ENCODE measurements around the gene OSER1. TPM values are rescaled to one million over a fixed set of nuclear protein-coding genes. Genes with fewer than 3 reads are reported as not detected.

Gene OSER1
- total and polyA plus RNA-seq, 2 donors (not counting 1 experiment from before 2014, with no cell fraction given) = 50.9 to 73.2 TPM

DNA sequence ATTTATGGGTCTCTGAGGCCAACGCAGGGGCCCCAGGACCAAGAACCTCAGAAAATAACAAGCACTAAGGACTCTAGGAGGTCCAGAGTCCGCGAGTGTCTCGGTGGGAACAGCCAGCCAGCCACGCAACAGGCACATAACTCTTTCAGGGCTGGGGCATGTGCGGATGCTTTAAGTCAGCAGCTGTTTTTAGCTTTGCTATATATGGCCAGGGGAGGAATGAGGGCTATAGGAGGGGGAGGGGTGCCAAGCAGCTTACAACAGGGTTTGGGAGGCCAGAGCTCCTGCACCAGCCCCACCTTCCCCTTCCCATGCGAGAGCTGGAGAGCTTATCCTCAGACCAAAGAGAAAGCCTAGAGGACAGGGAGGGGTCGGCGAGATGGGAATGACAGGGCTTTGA, 29.8 kb downstream of the OSER1 start:
- Histone ChIP-seq H3K9ac (ENCODE audit: insufficient read depth, low read length) (no peak overlapping the region), H3K9me3 (ENCODE audit: control insufficient read depth, insufficient read depth, low read depth, low read length) (no peaks in the 10 kb centered on the region), H3K36me3 (ENCODE audit: control insufficient read depth, insufficient read depth, low read length) (no peaks in the 10 kb centered on the region), H2AFZ (ENCODE audit: low read length) (peak overlapping the region; percentile 55), H3K27ac (ENCODE audit: insufficient read depth, low read length) (peak overlapping the region; percentile 35), H3K4me2 (ENCODE audit: extremely low read depth, insufficient read depth, low read length) (peak overlapping the region; percentile 8), H3K4me3 (replicated peaks in 1 of 4; ENCODE audit: control extremely low read depth in 1 of 4, insufficient read depth in 1 of 4, low read depth in 3 of 4, low read length in 4 of 4) (no peak overlapping the region), H3K4me1 (ENCODE audit: control insufficient read depth, extremely low read depth, insufficient read depth, low read length) (peaks cover 8% of the 10 kb centered on the region), H3K27me3 (ENCODE audit: control insufficient read depth, insufficient read depth, low read length) (no peaks in the 10 kb centered on the region), H3K79me2 (ENCODE audit: control insufficient read depth, insufficient read depth, low read length) (no peaks in the 10 kb centered on the region), H4K20me1 (ENCODE audit: control insufficient read depth, extremely low read depth, insufficient read depth, low read length) (no peaks in the 10 kb centered on the region)
- no peak for TF ChIP-seq EZH2 (IDR thresholded peaks at IDR 0.05; ENCODE audit: low read length, missing control alignments)
- no peak for TF ChIP-seq CTCF (conservative IDR thresholded peaks at IDR 0.05 in 1 of 2, IDR thresholded peaks at IDR 0.05 in 1 of 2; ENCODE audit: low read depth in 1 of 2, low read length in 2 of 2)
- peak; percentile 50 to 55 for DNase-seq (ENCODE audit: low read depth in 2 of 2)

DNA sequence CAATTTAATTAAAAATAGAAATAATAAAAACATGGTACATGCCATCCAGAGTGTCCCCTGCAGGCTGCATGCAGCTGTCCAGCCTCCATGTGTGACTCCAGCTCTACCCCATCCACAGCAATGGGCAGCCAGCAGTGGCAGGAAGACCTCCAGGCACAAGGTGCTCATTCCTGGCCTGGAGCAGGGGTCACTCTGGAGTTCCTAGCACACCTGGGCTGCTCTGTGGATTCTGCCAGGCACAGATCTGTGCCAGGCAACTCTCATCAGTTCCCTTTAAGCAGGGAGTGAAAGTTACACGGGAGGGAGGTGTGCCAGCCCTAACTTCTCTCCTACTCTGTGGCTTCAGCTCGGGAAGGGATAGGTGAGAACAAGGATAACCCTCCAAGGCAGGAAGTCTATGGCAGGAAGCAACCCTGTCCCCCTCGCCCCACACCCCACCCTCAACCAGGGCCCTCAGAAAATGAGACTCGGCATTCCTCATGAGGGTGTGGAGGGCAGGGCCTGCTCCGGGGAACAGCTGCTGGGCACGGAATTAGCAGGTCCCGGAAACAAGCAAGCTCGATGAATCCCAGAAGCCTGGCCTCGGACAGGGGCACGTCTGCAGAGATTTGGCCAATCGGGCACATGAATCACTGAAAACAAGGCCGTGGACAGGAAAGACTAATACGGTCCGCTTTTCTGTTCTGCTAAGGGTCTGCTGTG, 33.6 kb downstream of the OSER1 start:
- Histone ChIP-seq H3K4me1 (ENCODE audit: control insufficient read depth, extremely low read depth, insufficient read depth, low read length) (peaks cover 8% of the 10 kb centered on the region), H3K4me3 (replicated peaks in 1 of 4; ENCODE audit: control extremely low read depth in 1 of 4, insufficient read depth in 1 of 4, low read depth in 3 of 4, low read length in 4 of 4) (no peak overlapping the region), H2AFZ (ENCODE audit: low read length) (no peak overlapping the region), H4K20me1 (ENCODE audit: control insufficient read depth, extremely low read depth, insufficient read depth, low read length) (no peaks in the 10 kb centered on the region), H3K79me2 (ENCODE audit: control insufficient read depth, insufficient read depth, low read length) (no peaks in the 10 kb centered on the region), H3K9ac (ENCODE audit: insufficient read depth, low read length) (no peak overlapping the region), H3K36me3 (ENCODE audit: control insufficient read depth, insufficient read depth, low read length) (no peaks in the 10 kb centered on the region), H3K27ac (ENCODE audit: insufficient read depth, low read length) (no peak overlapping the region), H3K27me3 (ENCODE audit: control insufficient read depth, insufficient read depth, low read length) (no peaks in the 10 kb centered on the region), H3K9me3 (ENCODE audit: control insufficient read depth, insufficient read depth, low read depth, low read length) (no peaks in the 10 kb centered on the region), H3K4me2 (ENCODE audit: extremely low read depth, insufficient read depth, low read length) (no peak overlapping the region)
- no peak for DNase-seq (ENCODE audit: low read depth in 2 of 2)
- TF ChIP-seq EZH2 (IDR thresholded peaks at IDR 0.05; ENCODE audit: low read length, missing control alignments) (no peak), CTCF (conservative IDR thresholded peaks at IDR 0.05 in 1 of 2, IDR thresholded peaks at IDR 0.05 in 1 of 2; ENCODE audit: low read depth in 1 of 2, low read length in 2 of 2) (no peak)

GRCh38 chr20:44174996-44175765, 35.4 kb downstream of the OSER1 start:
- Histone ChIP-seq H3K36me3 (ENCODE audit: control insufficient read depth, insufficient read depth, low read length) (no peaks in the 10 kb centered on the region), H3K4me3 (replicated peaks in 1 of 4; ENCODE audit: control extremely low read depth in 1 of 4, insufficient read depth in 1 of 4, low read depth in 3 of 4, low read length in 4 of 4) (no peak overlapping the region), H4K20me1 (ENCODE audit: control insufficient read depth, extremely low read depth, insufficient read depth, low read length) (no peaks in the 10 kb centered on the region), H3K79me2 (ENCODE audit: control insufficient read depth, insufficient read depth, low read length) (no peaks in the 10 kb centered on the region), H3K27ac (ENCODE audit: insufficient read depth, low read length) (no peak overlapping the region), H3K4me2 (ENCODE audit: extremely low read depth, insufficient read depth, low read length) (no peak overlapping the region), H3K4me1 (ENCODE audit: control insufficient read depth, extremely low read depth, insufficient read depth, low read length) (peaks cover 2% of the 10 kb centered on the region), H2AFZ (ENCODE audit: low read length) (no peak overlapping the region), H3K9ac (ENCODE audit: insufficient read depth, low read length) (no peak overlapping the region), H3K9me3 (ENCODE audit: control insufficient read depth, insufficient read depth, low read depth, low read length) (no peaks in the 10 kb centered on the region), H3K27me3 (ENCODE audit: control insufficient read depth, insufficient read depth, low read length) (no peaks in the 10 kb centered on the region)
- TF ChIP-seq CTCF (conservative IDR thresholded peaks at IDR 0.05 in 1 of 2, IDR thresholded peaks at IDR 0.05 in 1 of 2; ENCODE audit: low read depth in 1 of 2, low read length in 2 of 2) (no peak), EZH2 (IDR thresholded peaks at IDR 0.05; ENCODE audit: low read length, missing control alignments) (no peak)
- DNase-seq (ENCODE audit: low read depth in 2 of 2) = no peak
